Endothelial cell of umbilical vein (primary cell): ENCODE data around the gene LMNB1. TPM values are rescaled to one million over a fixed set of nuclear protein-coding genes. Genes with fewer than 3 reads are reported as not detected.

Experiments used
- BruUV-seq: library from RNA; stranded (reverse); fragments of 400-500 nt; replicated peaks from 2 replicates; lab custom pipeline; 2021; lab: Mats Ljungman, UMichigan
- CTCF ChIA-PET: fragments of 300-600, 350-600 bp; sonication (Branson Sonifier 250); formaldehyde crosslinking; loops from one replicate; lab custom pipeline; 2021; ENCODE audit warnings: antibody characterized with exemption, inconsistent platforms; lab: Charles Lee
- POLR2A ChIA-PET: fragments of 300-600, 350-600 bp; sonication (Branson Sonifier 250); formaldehyde crosslinking; loops from one replicate; lab custom pipeline; 2021; ENCODE audit warnings: antibody characterized with exemption, inconsistent platforms; lab: Charles Lee
- DNase-seq: peaks from one replicate; pipeline ENCODE4 v3.0.0-alpha.2; 2011; ENCODE audit warnings: low read depth, low spot score
- FAIRE-seq: peaks from 2 replicates; lab custom pipeline; 2011; peaks lifted over from hg19 to GRCh38; lab: Jason Lieb, UNC
- H2AFZ ChIP-seq: 2 replicates; pipeline ENCODE4 v1.6.0; 2012; ENCODE audit warnings: low read depth, low read length, control low read depth, inconsistent platforms
- H3K27ac ChIP-seq: 2 replicates; pipeline ENCODE4 v1.5.1; 2011; ENCODE audit warnings: low read depth, mild to moderate bottlenecking, control low read depth, low read length, moderate library complexity; ENCODE audit not compliant: insufficient read depth
- H3K27me3 ChIP-seq, 2 experiments: 2 replicates each; pipeline versions ENCODE4 v1.6.0 to v1.6.1; 2011; ENCODE audit warnings: low read length in 2 of 2, mixed read lengths in 1 of 2; ENCODE audit not compliant: control insufficient read depth in 2 of 2, insufficient read depth in 2 of 2
- H3K36me3 ChIP-seq, 2 experiments: 2 replicates in 1 of 2; 3 replicates in 1 of 2; pipeline ENCODE4 v1.5.1; 2011; ENCODE audit warnings: low read length in 2 of 2, mild to moderate bottlenecking in 1 of 2, moderate library complexity in 1 of 2; ENCODE audit not compliant: control insufficient read depth in 2 of 2, insufficient read depth in 2 of 2; ENCODE audit errors: extremely low read depth in 1 of 2
- H3K4me1 ChIP-seq: 3 replicates; pipeline ENCODE4 v1.5.1; 2011; ENCODE audit warnings: mild to moderate bottlenecking, low read length; ENCODE audit not compliant: control insufficient read depth, insufficient read depth; ENCODE audit errors: extremely low read depth
- H3K4me2 ChIP-seq: 2 replicates; pipeline ENCODE4 v1.6.1; 2011; ENCODE audit warnings: low read length, control low read depth, mixed read lengths; ENCODE audit not compliant: insufficient read depth
- H3K4me3 ChIP-seq, 3 experiments: fragments of 200-600 bp in 1 of 3; sonication (generic), shearing (Covaris generic) in 1 of 3; replicated peaks in 1 of 3; 2 replicates each; pipeline ENCODE4 v1.5.1; 2011 to 2016; ENCODE audit warnings: control low read depth in 3 of 3, low read length in 3 of 3, mild to moderate bottlenecking in 2 of 3, inconsistent platforms in 1 of 3, low read depth in 1 of 3, moderate library complexity in 1 of 3; ENCODE audit not compliant: insufficient read depth in 1 of 3
- H3K79me2 ChIP-seq: 2 replicates; pipeline ENCODE4 v1.6.0; 2012; ENCODE audit warnings: low read length, inconsistent platforms; ENCODE audit not compliant: control insufficient read depth, insufficient read depth
- H3K9ac ChIP-seq: replicated peaks from 2 replicates; pipeline ENCODE3; 2011; ENCODE audit warnings: low read length, control low read depth; ENCODE audit not compliant: insufficient read depth; ENCODE audit errors: extremely low read depth
- H3K9me1 ChIP-seq: replicated peaks from 3 replicates; pipeline ENCODE4 v1.6.0; 2011; ENCODE audit warnings: mild to moderate bottlenecking, low read length; ENCODE audit not compliant: control insufficient read depth, insufficient read depth; ENCODE audit errors: extremely low read depth
- H3K9me3 ChIP-seq: replicated peaks from 2 replicates; pipeline ENCODE4 v1.5.1; 2012; ENCODE audit warnings: low read length, inconsistent platforms; ENCODE audit not compliant: control insufficient read depth, insufficient read depth
- H4K20me1 ChIP-seq: replicated peaks from 2 replicates; pipeline ENCODE3; 2011; ENCODE audit warnings: mild to moderate bottlenecking, low read length; ENCODE audit not compliant: control insufficient read depth, insufficient read depth; ENCODE audit errors: extremely low read depth
- CTCF ChIP-seq, 2 donors: IDR thresholded peaks; 1 replicate in 1 of 2; 2 replicates in 1 of 2; pipeline ENCODE4 v1.5.1; 2011; ENCODE audit warnings: low read length in 2 of 2, mild to moderate bottlenecking in 2 of 2, moderate library complexity in 2 of 2, control low read depth in 1 of 2, inconsistent platforms in 1 of 2, low read depth in 1 of 2; ENCODE audit not compliant: insufficient read depth in 1 of 2; ENCODE audit errors: extremely low read depth in 1 of 2
- EZH2 ChIP-seq: IDR thresholded peaks from 2 replicates; pipeline ENCODE4 v1.6.1; 2012; ENCODE audit warnings: borderline replicate concordance, low read depth, mild to moderate bottlenecking, moderate library complexity, low read length, inconsistent platforms; ENCODE audit not compliant: severe bottlenecking
- FOS ChIP-seq: IDR thresholded peaks from 2 replicates; pipeline ENCODE4 v1.6.1; 2011; ENCODE audit warnings: mild to moderate bottlenecking, low read length, moderate library complexity, borderline replicate concordance; ENCODE audit not compliant: insufficient read depth
- GATA2 ChIP-seq: IDR thresholded peaks from 2 replicates; pipeline ENCODE4 v1.7.0; 2011; ENCODE audit warnings: low read depth, mild to moderate bottlenecking, moderate library complexity, mixed read lengths, low read length; ENCODE audit not compliant: insufficient read length, insufficient read depth
- MAX ChIP-seq: IDR thresholded peaks from 2 replicates; pipeline ENCODE4 v1.6.1; 2011; ENCODE audit not compliant: insufficient read depth, insufficient read length
- MYC ChIP-seq: IDR thresholded peaks from one replicate; pipeline ENCODE4 v1.6.1; 2011; ENCODE audit warnings: mild to moderate bottlenecking, low read depth, low read length
- dilution Hi-C: fragments of 300-500 bp; cut with MboI; formaldehyde crosslinking; loops from one replicate; pipeline ENCODE4 v1.15.0; 2019; ENCODE audit warnings: low sequenced_read_pairs; ENCODE audit not compliant: extremely low pct_ligation_motif_present
- intact Hi-C: fragments of 100-400 bp; cut with micrococcal nuclease; formaldehyde crosslinking; loops from one replicate; pipeline ENCODE4 v1.10.0; 2022
- polyA plus RNA-seq, 4 experiments: library from polyadenylated mRNA; depleted of rRNA in 3 of 4; stranded (reverse) in 3 of 4; unstranded in 1 of 4; fragments of >200 nt; gene quantifications; 2 replicates each; pipeline versions ENCODE4 v1.2.1 to v1.2.3, GENCODE V29; 2011 to 2012; ENCODE audit warnings: missing spikeins in 1 of 4
- total RNA-seq: library from RNA; stranded (reverse); gene quantifications from 2 replicates; pipeline ENCODE4 v1.2.3, GENCODE V29; 2021

Gene LMNB1
- total and polyA plus RNA-seq, 2 donors (not counting 3 experiments of a cell fraction or from before 2014, with no cell fraction given), result 45.2 to 144 TPM

GRCh38 chr5:126847456-126847820 lies 70.5 kb downstream of the LMNB1 start:
- H3K9me1 ChIP-seq, result no peaks in the 10 kb centered on the region
- no peak overlapping the region for H3K9ac ChIP-seq
- H3K4me3 ChIP-seq, result no peak overlapping the region
- no peak for DNase-seq
- BruUV-seq, result no TSS peak
- ChIA-PET CTCF (interaction anchor here (1.1 to 3.0 kb wide), 2 partner anchors 10 to 18 kb away, joined by 3 to 14 read pairs; no protein-coding TSS in a partner anchor), POLR2A (no interaction called here)
- no peak for TF ChIP-seq MYC
- TF ChIP-seq MAX, result no peak
- TF ChIP-seq GATA2, result no peak
- no peak for TF ChIP-seq EZH2
- TF ChIP-seq CTCF (IDR thresholded peaks at IDR 0.05; ENCODE audit: extremely low read depth in 1 of 2, insufficient read depth in 1 of 2, low read depth in 1 of 2, low read length in 2 of 2), result no peak
- no peak for TF ChIP-seq FOS
- no peaks in the 10 kb centered on the region for H3K79me2 ChIP-seq
- FAIRE-seq, result no peak
- peak overlapping the region; percentile 7 for H2AFZ ChIP-seq
- peaks cover 29% of the 10 kb centered on the region for H3K4me1 ChIP-seq
- no peaks in the 10 kb centered on the region for H3K27me3 ChIP-seq
- H4K20me1 ChIP-seq, result no peaks in the 10 kb centered on the region
- no peak overlapping the region for H3K4me2 ChIP-seq
- H3K36me3 ChIP-seq, result no peaks in the 10 kb centered on the region
- no peaks in the 10 kb centered on the region for H3K9me3 ChIP-seq
- no peak overlapping the region for H3K27ac ChIP-seq
- dilution Hi-C loops (no loop called here), intact Hi-C loops (no loop called here)
